Type B pancreatic cell (in vitro differentiated cells): Measurements from ENCODE around the gene OTOS. TPM values are rescaled to one million over a fixed set of nuclear protein-coding genes. Genes with fewer than 3 reads are reported as not detected.
A peak's percentile ranks its signal among the peaks of the same experiment; 100 is the strongest.

Experiments
- DNase-seq: peaks from one replicate; pipeline ENCODE4 v3.0.0; 2021; ENCODE audit warnings: mixed read lengths; ENCODE audit not compliant: unreplicated experiment; ENCODE audit errors: extremely low spot score
- H3K27ac Mint-ChIP-seq: 2 replicates; pipeline ENCODE4 v1.8.0; 2021; ENCODE audit warnings: mild to moderate bottlenecking, mixed read lengths
- H3K27me3 Mint-ChIP-seq: 2 replicates; pipeline ENCODE4 v1.8.0; 2021; ENCODE audit warnings: mixed read lengths
- H3K36me3 Mint-ChIP-seq: 2 replicates; pipeline ENCODE4 v1.8.0; 2021; ENCODE audit warnings: mixed read lengths
- H3K4me1 Mint-ChIP-seq: one replicate; pipeline ENCODE4 v1.8.0; 2021; ENCODE audit warnings: mixed read lengths; ENCODE audit not compliant: unreplicated experiment
- H3K4me3 Mint-ChIP-seq: 2 replicates; pipeline ENCODE4 v1.8.0; 2021; ENCODE audit warnings: mild to moderate bottlenecking, mixed read lengths
- H3K9me3 Mint-ChIP-seq: 2 replicates; pipeline ENCODE4 v1.8.0; 2021; ENCODE audit warnings: mixed read lengths
- CTCF ChIP-seq: fragments of 200-600 bp; sonication (generic); conservative IDR thresholded peaks from 2 replicates; pipeline ENCODE4 v1.5.0; 2021; ENCODE audit warnings: antibody characterized with exemption, mild to moderate bottlenecking
- total RNA-seq: library from RNA; stranded (reverse); gene quantifications from 2 replicates; pipeline ENCODE4 v1.2.1, GENCODE V29; 2021; ENCODE audit warnings: low replicate concordance

The OTOS gene
- total RNA-seq, 1 donor from 2014 or later: not detected

- H3K36me3 Mint-ChIP-seq: no peaks in the 10 kb centered on the region
These were observed 20.0 kb upstream of the OTOS start for GRCh38 chr2:240160291-240161086.

GRCh38 chr2:240159251-240159839 is 18.9 kb upstream of the OTOS start:
- no peak for TF ChIP-seq CTCF
- DNase-seq: no peak
- Mint-ChIP-seq H3K36me3 (no peaks in the 10 kb centered on the region), H3K27ac (no peak overlapping the region), H3K4me3 (no peak overlapping the region), H3K4me1 (peaks cover 8% of the 10 kb centered on the region), H3K27me3 (peaks cover 26% of the 10 kb centered on the region), H3K9me3 (no peaks in the 10 kb centered on the region)

More at GRCh38 chr2:240160291-240161086, 20.0 kb upstream of the OTOS start:
- peaks cover 5% of the 10 kb centered on the region for H3K4me1 Mint-ChIP-seq
- H3K4me3 Mint-ChIP-seq: no peak overlapping the region
- H3K27ac Mint-ChIP-seq: no peak overlapping the region
- TF ChIP-seq CTCF: no peak
- peaks cover 33% of the 10 kb centered on the region for H3K27me3 Mint-ChIP-seq
- no peak for DNase-seq
- no peaks in the 10 kb centered on the region for H3K9me3 Mint-ChIP-seq

GRCh38 chr2:240157147-240157470 is 16.7 kb upstream of the OTOS start:
- Mint-ChIP-seq H3K4me3 (no peak overlapping the region), H3K4me1 (peaks cover 8% of the 10 kb centered on the region), H3K27me3 (peaks cover 23% of the 10 kb centered on the region), H3K27ac (peak overlapping the region; percentile 67), H3K9me3 (no peaks in the 10 kb centered on the region), H3K36me3 (no peaks in the 10 kb centered on the region)
- no peak for TF ChIP-seq CTCF
- DNase-seq: no peak

- Mint-ChIP-seq H3K9me3 (no peaks in the 10 kb centered on the region), H3K27me3 (peaks cover 23% of the 10 kb centered on the region), H3K4me1 (peaks cover 8% of the 10 kb centered on the region), H3K36me3 (no peaks in the 10 kb centered on the region), H3K4me3 (no peak overlapping the region), H3K27ac (peak overlapping the region; percentile 67)
- DNase-seq: no peak
- TF ChIP-seq CTCF: no peak
These were observed 16.1 kb upstream of the OTOS start for GRCh38 chr2:240156435-240157146.

GRCh38 chr2:240155745-240156390 is 15.4 kb upstream of the OTOS start:
- H3K36me3 Mint-ChIP-seq: no peaks in the 10 kb centered on the region
- H3K27ac Mint-ChIP-seq: peak overlapping the region; percentile 67
- peaks cover 24% of the 10 kb centered on the region for H3K27me3 Mint-ChIP-seq
- DNase-seq: no peak
- no peak overlapping the region for H3K4me3 Mint-ChIP-seq
- H3K9me3 Mint-ChIP-seq: no peaks in the 10 kb centered on the region
- no peak for TF ChIP-seq CTCF
- peaks cover 8% of the 10 kb centered on the region for H3K4me1 Mint-ChIP-seq
